Measurements from ENCODE around the gene QSER1. TPM values are rescaled to one million over a fixed set of nuclear protein-coding genes. Genes with fewer than 3 reads are reported as not detected.
A peak's percentile ranks its signal among the peaks of the same experiment; 100 is the strongest.
"Not testable (repeated sequence)": the region's sequence is repeated elsewhere in the genome, so short reads cannot be mapped to it uniquely, and the experiment has no call there.

The QSER1 gene
- total and polyA plus RNA-seq, 7 experiments from 2014 or later: 1.6 to 16.9 (median 13.5) TPM

DNA sequence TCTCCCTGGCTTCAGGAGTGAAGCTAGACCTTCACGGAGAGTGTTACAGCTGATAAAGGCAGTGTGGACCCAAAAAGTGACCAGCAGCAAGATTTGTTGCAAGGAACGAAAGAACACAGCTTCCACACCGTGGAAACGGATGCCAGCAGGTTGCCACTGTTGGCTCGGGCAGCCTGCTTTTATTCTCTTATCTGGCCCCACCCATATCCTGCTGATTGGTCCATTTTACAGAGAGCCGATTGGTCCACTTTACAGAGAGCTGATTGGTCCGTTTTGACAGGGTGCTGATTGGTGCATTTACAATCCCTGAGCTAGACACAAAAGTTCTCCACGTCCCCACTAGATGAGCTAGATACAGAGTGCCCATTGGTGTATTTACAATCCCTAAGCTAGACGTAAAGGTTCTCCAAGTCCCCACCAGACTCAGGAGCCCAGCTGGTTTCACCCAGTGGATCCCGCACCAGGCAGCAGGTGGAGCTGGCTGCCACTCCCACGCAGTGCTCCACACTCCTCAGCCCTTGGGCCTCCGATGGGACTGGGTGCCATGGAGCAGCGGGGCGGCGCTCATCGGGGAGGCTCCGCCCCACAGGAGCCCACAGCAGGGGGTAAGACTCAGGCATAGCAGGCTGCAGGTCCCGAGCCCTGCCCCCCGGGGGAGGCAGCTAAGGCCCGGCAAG is 4.8 kb upstream of the QSER1 start:
- H3K27me3 ChIP-seq (ENCODE audit: control insufficient read depth in 2 of 2, insufficient read depth in 2 of 2, low read length in 2 of 2); H3K36me3 ChIP-seq (ENCODE audit: control insufficient read depth in 2 of 3, insufficient read depth in 3 of 3, low read length in 3 of 3); H3K9me3 Mint-ChIP-seq; CTCF ChIA-PET; POLR2A ChIA-PET; H3K27ac Mint-ChIP-seq; H3K4me1 ChIP-seq (ENCODE audit: control insufficient read depth in 2 of 2, insufficient read depth in 2 of 2, low read length in 2 of 2); intact Hi-C loops (cut with micrococcal nuclease); DNase-seq; H3K27ac ChIP-seq (ENCODE audit: low read depth, low read length); ATAC-seq; H3K36me3 Mint-ChIP-seq; H3K9me3 ChIP-seq (ENCODE audit: control insufficient read depth in 2 of 3, low read length in 3 of 3); H3K4me3 ChIP-seq (ENCODE audit: low read length); H3K4me3 Mint-ChIP-seq: not testable (repeated sequence)
- Mint-ChIP-seq H3K4me1 (peaks cover 4 to 13% (median 10%) of the 10 kb centered on the region in 7 donors), H3K27me3 (peaks cover 0 to 25% (median 0%) of the 10 kb centered on the region in 5 donors)

DNA sequence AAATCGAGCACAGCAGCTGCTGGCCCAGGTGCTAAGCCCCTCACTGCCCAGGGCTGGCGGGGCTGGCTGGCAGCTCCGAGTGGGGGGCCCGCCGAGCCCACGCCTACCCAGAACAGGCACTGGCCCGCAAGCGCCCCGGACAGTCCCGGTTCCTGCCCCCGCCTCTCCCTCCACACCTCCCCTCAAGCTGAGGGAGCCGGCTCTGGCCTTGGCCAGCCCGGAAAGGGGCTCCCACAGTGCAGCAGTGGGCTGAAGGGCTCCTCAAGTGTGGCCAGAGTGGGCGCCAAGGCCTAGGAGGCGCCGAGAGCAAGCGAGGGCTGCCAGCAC is 4.3 kb upstream of the QSER1 start:
- H3K9me3 ChIP-seq (ENCODE audit: control insufficient read depth in 2 of 3, low read length in 3 of 3); intact Hi-C loops (cut with micrococcal nuclease); H3K9me3 Mint-ChIP-seq; CTCF ChIA-PET; H3K27ac Mint-ChIP-seq; H3K36me3 Mint-ChIP-seq; H3K27me3 ChIP-seq (ENCODE audit: control insufficient read depth in 2 of 2, insufficient read depth in 2 of 2, low read length in 2 of 2); DNase-seq; H3K4me3 Mint-ChIP-seq; H3K4me3 ChIP-seq (ENCODE audit: low read length); H3K27ac ChIP-seq (ENCODE audit: low read depth, low read length); ATAC-seq; H3K4me1 ChIP-seq (ENCODE audit: control insufficient read depth in 2 of 2, insufficient read depth in 2 of 2, low read length in 2 of 2); H3K36me3 ChIP-seq (ENCODE audit: control insufficient read depth in 2 of 3, insufficient read depth in 3 of 3, low read length in 3 of 3): not testable (repeated sequence)
- H3K4me1 Mint-ChIP-seq: peaks cover 4 to 13% (median 10%) of the 10 kb centered on the region in 7 donors
- peaks cover 0 to 25% (median 0%) of the 10 kb centered on the region in 5 donors for H3K27me3 Mint-ChIP-seq
- POLR2A ChIA-PET: interaction anchor here (0.7 kb wide), 1 partner anchor 361 kb away, joined by 5 read pairs; no protein-coding TSS in a partner anchor

DNA sequence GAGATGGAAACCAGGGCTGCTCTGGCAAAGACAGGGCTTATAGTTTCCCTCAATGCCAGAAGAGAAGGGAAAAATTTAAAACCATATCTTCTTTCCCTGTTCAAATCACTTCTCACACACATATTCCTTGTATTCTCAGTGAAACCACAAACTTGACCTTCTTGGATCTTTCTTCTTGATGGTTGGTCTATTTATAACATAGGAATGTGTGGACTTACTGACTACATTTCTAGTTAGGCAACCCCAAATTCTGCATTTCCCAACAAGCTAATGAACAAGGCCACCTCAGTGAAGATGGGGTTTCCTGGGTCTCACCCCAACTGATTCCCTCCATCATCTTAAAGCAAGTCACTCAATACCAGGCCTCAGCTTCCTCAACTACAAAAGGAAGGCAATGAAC is 3.8 kb upstream of the QSER1 start:
- Histone ChIP-seq H3K27me3 (ENCODE audit: control insufficient read depth in 2 of 2, insufficient read depth in 2 of 2, low read length in 2 of 2) (no peaks in the 10 kb centered on the region), H3K4me3 (ENCODE audit: low read length) (no peak overlapping the region), H3K27ac (ENCODE audit: low read depth, low read length) (no peak overlapping the region), H3K9me3 (ENCODE audit: control insufficient read depth in 2 of 3, low read length in 3 of 3) (no peaks in the 10 kb centered on the region), H3K4me1 (ENCODE audit: control insufficient read depth in 2 of 2, insufficient read depth in 2 of 2, low read length in 2 of 2) (peaks cover 5 to 7% of the 10 kb centered on the region in 2 donors), H3K36me3 (ENCODE audit: control insufficient read depth in 2 of 3, insufficient read depth in 3 of 3, low read length in 3 of 3) (peaks cover 0 to 6% (median 0%) of the 10 kb centered on the region in 3 experiments)
- ChIA-PET CTCF (no interaction called here), POLR2A (interaction anchor here (0.7 kb wide), 1 partner anchor 360 kb away, joined by 5 read pairs; no protein-coding TSS in a partner anchor)
- DNase-seq: no peak
- peak overlapping the region in 1 of 9 donors; percentile 20 for H3K27ac Mint-ChIP-seq
- H3K4me1 Mint-ChIP-seq: peaks cover 6 to 13% (median 10%) of the 10 kb centered on the region in 7 donors
- intact Hi-C loops (cut with micrococcal nuclease): no loop called here
- H3K27me3 Mint-ChIP-seq: peaks cover 0 to 25% (median 0%) of the 10 kb centered on the region in 5 donors
- H3K4me3 Mint-ChIP-seq: no peak overlapping the region
- no peak for ATAC-seq
- no peaks in the 10 kb centered on the region for H3K9me3 Mint-ChIP-seq
- H3K36me3 Mint-ChIP-seq: no peaks in the 10 kb centered on the region

DNA sequence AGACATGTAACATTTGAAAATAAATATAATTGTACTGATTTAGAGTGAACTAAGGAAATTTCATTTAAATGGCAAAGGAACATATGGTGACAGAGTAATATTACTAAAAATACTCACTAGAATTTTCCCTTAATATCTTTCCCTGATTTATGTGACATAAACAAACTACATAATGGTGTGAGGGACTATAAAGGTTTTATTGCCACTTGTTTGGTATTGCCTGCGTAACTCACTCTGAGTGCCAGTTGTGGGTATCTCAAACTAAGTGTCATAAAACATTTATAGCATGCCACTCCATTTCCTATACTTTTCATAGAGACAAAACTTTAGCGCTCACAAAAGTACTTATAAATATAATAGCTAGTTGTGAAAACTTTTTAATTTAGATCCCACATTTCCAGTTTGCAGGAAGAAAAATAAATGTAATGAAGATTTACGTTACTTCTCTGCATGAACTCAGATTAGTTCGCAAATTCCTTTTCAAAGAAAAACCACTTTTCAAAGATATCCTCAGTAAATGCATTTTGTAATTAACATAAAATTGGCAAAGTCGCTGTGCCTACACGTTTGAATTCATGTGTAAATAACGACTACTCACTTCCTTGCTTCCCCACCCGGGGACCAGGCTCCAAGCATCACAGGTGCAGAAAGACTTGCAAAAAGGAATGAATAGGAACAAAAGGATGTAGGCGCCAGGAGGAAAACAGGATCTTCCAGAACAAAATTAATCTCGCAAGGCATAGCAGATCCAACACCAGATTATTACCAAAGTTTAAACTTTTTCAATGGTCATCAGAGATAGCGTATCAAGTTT is 1.6 kb upstream of the QSER1 start:
- H3K27ac Mint-ChIP-seq: peak overlapping the region in 4 of 9 donors; percentile 85 to 95 (median 89)
- intact Hi-C loops (cut with micrococcal nuclease): loop anchor here (5.0 kb wide), 5 partner anchors 71 to 846 kb away; partner anchors contain the start of genes CD59 (in 1 of the 2), EIF3M (in 1 of the 2) and HIPK3 (in 1 of the 2)
- no peaks in the 10 kb centered on the region for H3K27me3 ChIP-seq (ENCODE audit: control insufficient read depth in 2 of 2, insufficient read depth in 2 of 2, low read length in 2 of 2)

DNA sequence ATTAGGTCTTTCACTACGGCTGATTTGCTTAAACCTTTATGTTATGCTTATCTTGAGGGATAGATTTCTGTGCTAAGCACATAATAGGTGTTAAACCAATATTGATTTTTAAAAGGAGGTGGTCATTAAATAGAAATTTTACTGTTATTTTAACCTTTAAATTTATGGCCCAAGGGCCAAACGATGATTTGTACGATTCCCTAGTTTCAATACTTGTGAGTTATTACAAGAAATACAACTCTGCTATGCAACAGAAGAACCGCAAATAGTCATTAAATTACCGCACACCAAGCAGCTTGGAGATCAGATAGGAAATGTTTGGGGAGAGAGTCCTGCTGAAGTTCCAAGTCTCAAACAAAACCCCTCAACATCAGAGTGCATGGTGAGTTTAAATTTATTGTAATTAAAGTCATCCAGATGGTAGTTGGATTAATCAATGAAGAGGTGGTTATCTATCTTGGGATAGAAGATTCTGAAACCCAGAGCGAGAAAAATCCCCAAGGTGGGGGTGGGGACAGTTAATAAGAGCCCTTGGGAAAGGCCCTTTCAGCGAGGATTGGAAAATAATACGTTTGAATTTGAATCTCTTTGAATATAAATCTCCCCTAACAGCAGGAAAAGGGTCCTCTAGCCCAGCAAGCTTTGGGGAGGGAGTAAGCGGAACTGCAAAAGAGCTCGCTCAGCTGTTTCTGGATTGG is 805 bp upstream of the QSER1 start:
- DNase-seq: no peak
- peaks cover 0 to 4% (median 0%) of the 10 kb centered on the region in 5 donors for H3K36me3 Mint-ChIP-seq
- no peaks in the 10 kb centered on the region for H3K9me3 ChIP-seq (ENCODE audit: control insufficient read depth in 2 of 3, low read length in 3 of 3)
- ATAC-seq: no peak
- peaks cover 5 to 15% of the 10 kb centered on the region in 2 donors for H3K4me1 ChIP-seq (ENCODE audit: control insufficient read depth in 2 of 2, insufficient read depth in 2 of 2, low read length in 2 of 2)
- peak overlapping the region; percentile 83 to 96 (median 90) for H3K4me3 Mint-ChIP-seq
- H3K27me3 ChIP-seq (ENCODE audit: control insufficient read depth in 2 of 2, insufficient read depth in 2 of 2, low read length in 2 of 2): no peaks in the 10 kb centered on the region
- intact Hi-C loops (cut with micrococcal nuclease): loop anchor here (1.0 to 5.0 kb wide), 16 partner anchors 22 to 1546 kb away; partner anchors contain the start of genes C11orf91 (in 2 of the 2), CSTF3 (in 2 of the 2), EIF3M (in 2 of the 2) and CAT (in 1 of the 2)
- CTCF ChIA-PET: no interaction called here
- POLR2A ChIA-PET: interaction anchor here (0.9 kb wide), 1 partner anchor 120 kb away, joined by 4 read pairs; no protein-coding TSS in a partner anchor
- H3K9me3 Mint-ChIP-seq: no peaks in the 10 kb centered on the region
- peaks cover 18 to 35% (median 29%) of the 10 kb centered on the region in 7 donors for H3K4me1 Mint-ChIP-seq
- peaks cover 0 to 6% (median 0%) of the 10 kb centered on the region in 3 experiments for H3K36me3 ChIP-seq (ENCODE audit: control insufficient read depth in 2 of 3, insufficient read depth in 3 of 3, low read length in 3 of 3)
- peak overlapping the region; percentile 87 for H3K4me3 ChIP-seq (ENCODE audit: low read length)
- H3K27me3 Mint-ChIP-seq: peaks cover 0 to 21% (median 0%) of the 10 kb centered on the region in 5 donors
- peak overlapping the region; percentile 84 to 95 (median 88) for H3K27ac Mint-ChIP-seq
- peak overlapping the region; percentile 83 for H3K27ac ChIP-seq (ENCODE audit: low read depth, low read length)

More for the DNA sequence above, 1.6 kb upstream of the QSER1 start:
- no peak for DNase-seq
- POLR2A ChIA-PET: interaction anchor here (0.9 kb wide), 1 partner anchor 121 kb away, joined by 4 read pairs; no protein-coding TSS in a partner anchor
- no peaks in the 10 kb centered on the region for H3K9me3 Mint-ChIP-seq
- peaks cover 0 to 6% (median 0%) of the 10 kb centered on the region in 3 experiments for H3K36me3 ChIP-seq (ENCODE audit: control insufficient read depth in 2 of 3, insufficient read depth in 3 of 3, low read length in 3 of 3)
- no peaks in the 10 kb centered on the region for H3K9me3 ChIP-seq (ENCODE audit: control insufficient read depth in 2 of 3, low read length in 3 of 3)
- H3K4me3 ChIP-seq (ENCODE audit: low read length): no peak overlapping the region
- peaks cover 5 to 15% of the 10 kb centered on the region in 2 donors for H3K4me1 ChIP-seq (ENCODE audit: control insufficient read depth in 2 of 2, insufficient read depth in 2 of 2, low read length in 2 of 2)
- CTCF ChIA-PET: no interaction called here
- H3K36me3 Mint-ChIP-seq: peaks cover 0 to 3% (median 0%) of the 10 kb centered on the region in 5 donors
- H3K4me3 Mint-ChIP-seq: peak overlapping the region; percentile 83 to 96 (median 90)
- H3K4me1 Mint-ChIP-seq: peaks cover 18 to 31% (median 28%) of the 10 kb centered on the region in 7 donors
- ATAC-seq: no peak
- no peak overlapping the region for H3K27ac ChIP-seq (ENCODE audit: low read depth, low read length)
- H3K27me3 Mint-ChIP-seq: peaks cover 0 to 21% (median 0%) of the 10 kb centered on the region in 5 donors

DNA sequence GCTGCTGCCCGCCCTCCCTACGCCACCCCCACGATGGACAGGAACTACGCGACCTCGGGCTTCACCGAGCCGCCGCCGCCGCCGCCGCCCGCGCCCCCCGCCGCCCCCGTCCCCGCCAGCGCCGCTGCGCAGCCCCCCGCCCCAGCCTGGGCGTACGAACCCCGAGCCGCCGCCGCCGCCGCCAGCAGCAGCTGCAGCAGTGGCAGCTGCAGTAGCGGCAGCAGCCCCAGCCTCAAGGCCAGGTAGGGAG is 407 bp downstream of the QSER1 start:
- Histone ChIP-seq H3K9me3 (ENCODE audit: control insufficient read depth in 2 of 3, low read length in 3 of 3) (no peaks in the 10 kb centered on the region), H3K27ac (ENCODE audit: low read depth, low read length) (peak overlapping the region; percentile 83), H3K4me3 (ENCODE audit: low read length) (peak overlapping the region; percentile 71), H3K4me1 (ENCODE audit: control insufficient read depth in 2 of 2, insufficient read depth in 2 of 2, low read length in 2 of 2) (peaks cover 5 to 15% of the 10 kb centered on the region in 2 donors), H3K27me3 (ENCODE audit: control insufficient read depth in 2 of 2, insufficient read depth in 2 of 2, low read length in 2 of 2) (no peaks in the 10 kb centered on the region), H3K36me3 (ENCODE audit: control insufficient read depth in 2 of 3, insufficient read depth in 3 of 3, low read length in 3 of 3) (peaks cover 0 to 6% (median 0%) of the 10 kb centered on the region in 3 experiments)
- Mint-ChIP-seq H3K4me1 (peaks cover 26 to 45% (median 36%) of the 10 kb centered on the region in 7 donors), H3K36me3 (peaks cover 0 to 4% (median 0%) of the 10 kb centered on the region in 5 donors), H3K27me3 (peaks cover 0 to 21% (median 0%) of the 10 kb centered on the region in 5 donors), H3K4me3 (peak overlapping the region in 9 of 10 donors; percentile 83 to 96 (median 94)), H3K27ac (peak overlapping the region in 2 of 9 donors; percentile 80 to 91), H3K9me3 (no peaks in the 10 kb centered on the region)
- POLR2A ChIA-PET: no interaction called here
- peak in 4 of 9 donors; percentile 36 to 65 (median 52) for DNase-seq
- intact Hi-C loops (cut with micrococcal nuclease): loop anchor here (1.0 to 5.0 kb wide), 14 partner anchors 64 to 1384 kb away; partner anchors contain the start of genes C11orf91 (in 2 of the 2), FBXO3 (in 2 of the 2), CAPRIN1 (in 1 of the 2) and CD59 (in 1 of the 2)
- CTCF ChIA-PET: no interaction called here
- ATAC-seq: no peak

Data from naive thymus-derived CD4-positive, alpha-beta T cell (primary cell).